GM18951 (cell line): ENCODE results near the gene SYCE1L.
"Not testable (repeated sequence)": the region's sequence is repeated elsewhere in the genome, so short reads cannot be mapped to it uniquely, and the experiment has no call there.

Experiments used
- POLR2A ChIP-seq: IDR thresholded peaks from 4 replicates; pipeline ENCODE4 v1.6.1; 2011; ENCODE audit warnings: mild to moderate bottlenecking; ENCODE audit not compliant: insufficient read length, insufficient read depth; ENCODE audit errors: extremely low read depth
- in situ Hi-C: fragments of 300-500 bp; cut with MboI; formaldehyde crosslinking; loops from one replicate; pipeline ENCODE4 v1.12.0; 2022; ENCODE audit warnings: low sequenced_read_pairs, mixed read lengths, inconsistent platforms; ENCODE audit not compliant: unreplicated experiment

Gene SYCE1L

GRCh38 chr16:77212741-77213541 lies 13.7 kb downstream of the SYCE1L start:
- in situ Hi-C loops, result no loop called here
- TF ChIP-seq POLR2A, result peak; percentile 20

DNA sequence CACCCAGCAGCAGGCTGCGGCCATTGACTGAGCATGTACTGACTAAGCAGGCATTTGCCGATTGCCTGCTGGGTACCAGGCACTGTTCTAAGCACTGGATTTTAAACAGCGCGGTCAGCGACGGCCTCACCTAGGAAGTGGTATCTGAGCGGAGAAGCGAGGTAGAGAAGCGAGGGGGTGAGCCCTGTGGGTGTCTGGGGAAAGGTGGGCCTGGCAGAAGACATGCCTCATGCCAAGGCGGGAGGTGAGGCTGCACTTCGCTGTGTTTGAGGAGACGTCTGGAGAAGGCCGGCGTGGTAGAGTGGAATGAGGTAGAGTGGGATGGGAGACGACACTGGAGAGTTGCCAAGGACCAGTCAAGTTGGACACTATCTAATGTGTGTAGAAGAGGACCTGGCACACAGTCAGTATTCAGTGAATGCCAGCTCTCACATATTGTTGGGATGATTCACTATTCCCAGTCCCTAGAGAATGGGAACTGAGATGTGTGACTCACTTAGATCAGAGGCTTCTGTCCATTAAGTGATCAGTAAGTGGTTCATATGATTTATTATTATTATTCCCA lies 14.4 kb downstream of the SYCE1L start:
- in situ Hi-C loops, result no loop called here
- TF ChIP-seq POLR2A, result no peak

- in situ Hi-C loops, result no loop called here
- TF ChIP-seq POLR2A, result no peak
These were observed 15.4 kb downstream of the SYCE1L start for GRCh38 chr16:77214411-77215138.

DNA sequence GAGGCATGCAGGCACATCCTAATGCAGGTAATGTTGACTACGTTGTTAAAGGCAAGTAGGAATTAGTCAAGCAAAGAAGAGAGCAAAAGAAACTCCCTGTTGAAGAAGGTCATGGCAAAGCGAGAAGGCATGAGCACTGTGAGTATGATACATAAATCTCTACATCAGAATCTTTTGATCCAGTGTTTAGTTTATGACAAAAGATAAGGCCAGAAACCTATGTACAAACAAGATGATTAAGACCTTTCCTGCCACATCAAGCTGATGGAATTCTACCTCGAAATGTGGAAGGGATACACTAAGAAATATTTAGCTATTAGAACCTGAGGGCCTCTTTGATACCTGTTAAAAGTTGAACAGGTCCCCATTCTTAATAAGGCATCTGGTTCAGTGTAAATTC lies 20.2 kb downstream of the SYCE1L start:
- in situ Hi-C loops, result no loop called here

GRCh38 chr16:77220427-77220826 lies 21.2 kb downstream of the SYCE1L start:
- in situ Hi-C loops, result no loop called here
- no peak for TF ChIP-seq POLR2A

More for the DNA sequence above, 20.2 kb downstream of the SYCE1L start:
- no peak for TF ChIP-seq POLR2A

DNA sequence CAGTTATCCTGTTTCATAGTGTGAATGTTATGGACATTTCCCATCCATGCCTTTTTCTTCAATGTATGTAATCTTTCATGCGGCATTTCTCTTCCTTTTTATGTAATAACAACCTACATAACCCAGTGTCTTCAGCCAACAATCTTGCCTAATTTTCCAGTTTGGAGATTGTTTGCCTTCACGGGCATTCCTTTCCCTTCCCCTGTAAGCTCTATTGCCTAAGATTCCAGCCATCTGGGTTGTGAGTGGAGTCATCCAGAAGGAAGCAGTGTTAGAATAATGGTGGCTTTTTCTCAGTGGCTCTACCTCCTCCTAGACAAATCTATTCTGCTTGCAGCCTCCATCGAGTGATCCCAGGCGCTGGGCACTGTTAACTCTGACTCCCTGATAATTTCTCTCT lies 22.3 kb downstream of the SYCE1L start:
- no peak for TF ChIP-seq POLR2A
- in situ Hi-C loops, result no loop called here

- TF ChIP-seq POLR2A, result no peak
- in situ Hi-C loops, result no loop called here
These were observed 24.0 kb downstream of the SYCE1L start for GRCh38 chr16:77223184-77223583.

- no peak for TF ChIP-seq POLR2A
- in situ Hi-C loops, result no loop called here
These were observed 26.0 kb downstream of the SYCE1L start for GRCh38 chr16:77225182-77225581.

DNA sequence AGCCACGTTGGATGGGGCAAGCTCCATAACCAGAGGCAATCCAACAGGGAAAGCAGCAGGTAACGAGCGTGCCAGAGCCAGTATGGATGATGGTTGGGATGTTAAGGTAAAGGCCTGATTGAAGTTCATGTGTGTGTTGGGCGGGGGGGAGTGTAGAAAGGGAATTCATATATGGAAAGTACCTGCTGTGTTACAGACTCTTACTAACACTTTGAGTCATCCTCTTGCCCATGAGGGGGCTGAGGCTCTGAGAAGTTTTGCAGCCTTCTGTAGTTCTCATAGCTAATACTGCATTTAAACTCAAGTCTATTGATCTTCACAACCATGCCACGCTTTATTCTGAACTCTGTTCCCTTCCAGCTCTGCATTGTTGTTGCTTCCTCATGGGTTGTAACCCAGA lies 28.5 kb downstream of the SYCE1L start:
- no peak for TF ChIP-seq POLR2A
- in situ Hi-C loops, result no loop called here

DNA sequence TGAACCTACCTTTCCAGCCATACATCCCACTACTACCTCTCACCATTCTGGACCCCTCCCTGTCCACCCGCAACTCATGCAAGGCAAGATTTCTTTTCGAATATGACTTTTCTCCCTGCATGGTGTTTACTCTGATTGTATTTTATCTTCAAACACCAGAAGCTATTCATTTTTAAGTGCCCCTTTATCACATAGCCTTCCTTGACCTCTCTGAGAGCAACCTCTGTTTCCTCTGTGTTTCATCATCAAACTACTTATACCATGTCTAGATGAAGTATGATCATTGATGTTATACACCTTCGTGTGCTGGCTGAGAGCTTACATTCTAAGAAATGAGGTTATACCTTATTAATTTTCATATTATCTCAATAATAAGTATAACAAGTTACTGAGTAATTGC lies 31.8 kb downstream of the SYCE1L start:
- no peak for TF ChIP-seq POLR2A
- in situ Hi-C loops, result no loop called here

DNA sequence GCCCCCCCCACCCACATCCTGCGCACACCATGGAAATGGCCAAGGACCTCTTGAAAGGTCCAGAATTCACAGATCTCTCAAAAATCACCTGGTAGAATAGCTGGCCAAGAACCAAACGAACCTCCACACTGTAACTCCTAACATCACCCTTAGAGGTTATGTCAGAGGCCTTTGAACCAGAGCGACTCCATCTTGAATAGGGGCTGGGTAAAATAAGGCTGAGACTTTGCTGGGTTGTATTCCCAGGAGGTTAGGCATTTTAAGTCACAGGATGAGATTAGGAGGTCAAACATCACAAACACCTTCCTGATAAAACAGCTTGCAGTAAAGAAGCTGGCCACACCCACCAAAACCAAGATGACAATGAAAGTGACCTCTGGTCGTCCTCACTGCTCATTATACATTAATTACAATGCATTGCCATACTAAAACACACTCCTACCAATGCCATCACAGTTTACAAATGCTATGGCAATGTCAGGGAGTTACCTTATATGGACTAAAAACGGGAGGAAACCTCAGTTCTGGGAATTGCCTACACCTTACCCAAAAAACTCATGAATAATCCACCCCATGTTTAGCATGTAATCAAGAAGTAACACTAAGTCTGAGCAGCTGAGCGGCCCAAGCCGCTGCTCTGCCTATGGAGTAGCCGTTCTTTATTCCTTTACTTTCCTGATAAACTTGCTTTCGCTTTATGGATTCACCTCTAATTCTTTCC lies 34.8 kb downstream of the SYCE1L start:
- no peak for TF ChIP-seq POLR2A

DNA sequence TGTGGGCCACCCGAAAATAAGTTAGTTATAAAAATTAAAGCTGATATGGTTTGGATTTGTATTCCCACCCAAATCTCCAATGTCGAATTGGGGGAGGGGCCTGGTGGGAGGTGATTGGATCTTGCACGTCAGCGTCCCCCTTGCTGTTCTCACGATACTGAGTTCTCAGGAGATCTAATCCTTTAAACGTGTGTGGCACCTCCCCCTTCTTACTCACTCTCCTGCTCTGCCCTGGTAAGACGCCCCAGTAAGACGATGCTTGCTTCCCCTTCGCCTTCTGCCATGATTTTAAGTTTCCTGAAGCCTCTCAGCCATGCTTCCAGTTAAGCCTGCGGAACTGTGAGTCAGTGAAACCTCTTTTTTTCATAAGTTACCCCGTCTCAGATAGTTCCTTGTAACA lies 35.4 kb downstream of the SYCE1L start:
- in situ Hi-C loops, result loop anchor here (5.0 kb wide), 1 partner anchor 353 kb away; no protein-coding TSS in a partner anchor
- TF ChIP-seq POLR2A, result no peak

More for the DNA sequence above, 34.8 kb downstream of the SYCE1L start:
- in situ Hi-C loops, result no loop called here

- in situ Hi-C loops, result loop anchor here (5.0 kb wide), 1 partner anchor 351 kb away; no protein-coding TSS in a partner anchor
- TF ChIP-seq POLR2A, result no peak
These were observed 36.9 kb downstream of the SYCE1L start for GRCh38 chr16:77236063-77236511.

DNA sequence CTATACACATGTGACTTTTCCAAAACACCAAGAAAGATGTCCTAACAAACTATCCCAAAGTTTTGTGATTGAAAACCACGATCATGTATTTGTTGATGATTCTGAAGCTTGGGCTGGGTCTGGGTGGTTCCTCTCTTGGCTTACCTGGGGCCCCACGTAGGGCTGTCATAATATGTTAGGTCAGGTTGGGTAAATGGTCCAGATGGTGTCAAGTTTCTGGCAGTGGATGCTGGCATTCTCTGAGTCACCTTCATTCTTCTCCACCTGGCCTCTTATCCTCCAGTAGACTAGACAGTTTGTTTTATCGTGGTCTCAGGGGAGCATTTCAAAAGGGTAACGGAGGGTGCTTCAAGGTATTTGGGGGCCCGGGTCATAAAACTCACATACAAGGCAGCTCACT lies 39.4 kb downstream of the SYCE1L start:
- no peak for TF ChIP-seq POLR2A

GRCh38 chr16:77242471-77242870 lies 43.3 kb downstream of the SYCE1L start:
- in situ Hi-C loops, result not testable (repeated sequence)

More for the DNA sequence above, 39.4 kb downstream of the SYCE1L start:
- in situ Hi-C loops, result loop anchor here (5.0 kb wide), 1 partner anchor 349 kb away; no protein-coding TSS in a partner anchor
